Measurements from ENCODE around the gene ADAMTSL4. TPM values are rescaled to one million over a fixed set of nuclear protein-coding genes. Genes with fewer than 3 reads are reported as not detected.
"Not testable (repeated sequence)": the region's sequence is repeated elsewhere in the genome, so short reads cannot be mapped to it uniquely, and the experiment has no call there.

The ADAMTSL4 gene
- total RNA-seq, 1 experiment from 2014 or later = not detected

- DNase-seq (ENCODE audit: low spot score) = no peak
Measured at GRCh38 chr1:150555198-150555970, 6.2 kb downstream of the ADAMTSL4 start.

GRCh38 chr1:150555971-150556865 is 7.0 kb downstream of the ADAMTSL4 start:
- DNase-seq (ENCODE audit: low spot score) = no peak

- DNase-seq (ENCODE audit: low spot score) = no peak
Measured at GRCh38 chr1:150557065-150557600, 7.9 kb downstream of the ADAMTSL4 start.

GRCh38 chr1:150557813-150558212 is 8.6 kb downstream of the ADAMTSL4 start:
- no peak for DNase-seq (ENCODE audit: low spot score)

- no peak for DNase-seq (ENCODE audit: low spot score)
Measured at GRCh38 chr1:150558303-150558704, 9.1 kb downstream of the ADAMTSL4 start.

- no peak for DNase-seq (ENCODE audit: low spot score)
Measured at GRCh38 chr1:150558761-150559655, 9.8 kb downstream of the ADAMTSL4 start.

GRCh38 chr1:150559656-150560010 is 10.4 kb downstream of the ADAMTSL4 start:
- DNase-seq (ENCODE audit: low spot score) = no peak

- peak; percentile 86 for DNase-seq (ENCODE audit: low spot score)
Measured at GRCh38 chr1:150560011-150560438, 10.8 kb downstream of the ADAMTSL4 start.

GRCh38 chr1:150560576-150561253 is 11.5 kb downstream of the ADAMTSL4 start:
- peak; percentile 92 for DNase-seq (ENCODE audit: low spot score)

- peak; percentile 97 for DNase-seq (ENCODE audit: low spot score)
Measured at GRCh38 chr1:150561254-150561973, 12.2 kb downstream of the ADAMTSL4 start.

- DNase-seq (ENCODE audit: low spot score) = peak; percentile 94
Measured at GRCh38 chr1:150561974-150562445, 12.8 kb downstream of the ADAMTSL4 start.

- peak; percentile 16 for DNase-seq (ENCODE audit: low spot score)
Measured at GRCh38 chr1:150562446-150563339, 13.5 kb downstream of the ADAMTSL4 start.

- DNase-seq (ENCODE audit: low spot score) = peak; percentile 76
Measured at GRCh38 chr1:150563340-150564038, 14.3 kb downstream of the ADAMTSL4 start.

- peak; percentile 35 for DNase-seq (ENCODE audit: low spot score)
Measured at GRCh38 chr1:150564051-150564991, 15.1 kb downstream of the ADAMTSL4 start.

GRCh38 chr1:150565240-150565991 is 16.2 kb downstream of the ADAMTSL4 start:
- DNase-seq (ENCODE audit: low spot score) = not testable (repeated sequence)

Measured in HT-29 (cell line).